GM20000 (cell line): ENCODE results near the gene GNPAT.

Experiments used
- DNase-seq: peaks from one replicate; pipeline ENCODE4 v3.0.0; 2012; ENCODE audit warnings: low spot score
- CTCF ChIP-seq: IDR thresholded peaks from 2 replicates; pipeline ENCODE4 v1.5.1; 2012; ENCODE audit warnings: mild to moderate bottlenecking, control low read depth; ENCODE audit errors: extremely low read depth, missing control alignments

Gene GNPAT

DNA sequence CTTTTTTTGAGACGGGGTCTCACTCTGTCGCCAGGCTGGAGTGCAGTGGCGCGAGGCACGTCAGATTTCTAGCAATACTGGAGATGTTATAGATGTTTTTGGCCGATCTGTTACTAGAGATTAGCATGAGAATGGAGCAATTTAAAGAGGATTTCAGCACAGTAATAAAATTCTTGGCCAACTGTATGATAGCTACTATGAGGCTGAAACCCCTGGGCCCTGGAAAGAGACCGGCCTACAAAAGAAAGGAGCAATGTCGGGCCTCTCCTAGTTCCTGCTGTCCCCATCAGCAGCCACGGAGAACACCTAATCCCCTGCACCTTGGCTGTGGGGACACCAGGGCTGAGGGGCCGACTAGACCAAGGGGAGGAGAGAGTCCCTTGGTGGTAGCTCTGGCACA is 9.5 kb upstream of the GNPAT start:
- TF ChIP-seq CTCF, result no peak
- DNase-seq, result no peak

GRCh38 chr1:231232870-231233734 is 7.9 kb upstream of the GNPAT start:
- no peak for DNase-seq
- TF ChIP-seq CTCF, result no peak

DNA sequence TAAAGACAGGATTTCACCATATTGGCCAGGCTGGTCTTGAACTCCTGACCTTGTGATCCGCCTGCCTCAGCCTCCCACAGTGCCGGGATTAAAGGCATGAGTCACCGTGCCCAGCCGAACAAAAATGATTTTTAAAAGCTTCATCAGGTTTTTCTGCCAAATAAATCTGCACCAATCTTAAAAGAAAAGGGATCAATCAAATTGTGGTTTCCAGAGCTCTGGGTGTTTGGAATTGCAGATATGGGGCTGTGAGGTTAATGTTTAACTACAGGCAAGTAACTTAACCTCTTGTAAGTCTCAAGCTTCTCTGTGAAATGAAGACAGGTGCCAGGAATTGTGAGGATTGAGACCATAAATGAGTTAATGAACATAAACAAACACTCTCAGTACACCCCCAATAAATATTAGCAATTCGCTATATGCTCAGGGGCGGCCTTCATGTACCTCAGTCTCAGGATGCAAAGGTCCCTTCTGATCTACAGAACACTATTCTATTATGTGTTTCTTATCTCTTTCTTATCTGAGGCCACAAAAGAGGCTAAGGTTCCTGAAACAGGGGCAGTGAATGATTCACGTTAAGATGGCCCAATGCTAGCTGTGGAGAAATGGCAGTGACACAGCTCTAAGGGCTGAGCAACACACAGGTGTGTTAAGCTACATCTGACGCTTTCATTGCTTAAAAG is 7.1 kb upstream of the GNPAT start:
- TF ChIP-seq CTCF, result no peak
- no peak for DNase-seq

DNA sequence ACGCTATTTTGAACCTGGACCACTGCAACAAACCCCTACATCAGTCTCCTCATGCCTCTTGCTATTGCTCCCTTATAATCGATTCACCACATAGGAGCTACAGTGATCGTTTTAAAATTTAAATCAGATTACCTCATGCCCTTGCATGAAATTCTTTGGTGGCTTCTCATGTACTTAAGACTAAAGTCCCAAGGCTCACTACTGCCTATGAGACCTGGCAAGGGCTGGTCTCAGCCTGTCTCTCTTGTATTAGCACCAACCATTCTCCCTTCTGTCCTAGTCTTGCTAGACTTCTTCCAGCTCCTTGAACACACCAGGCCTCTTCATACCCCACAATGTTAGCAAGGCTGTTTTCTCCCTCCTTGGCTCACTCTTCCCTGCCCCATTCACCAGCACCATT is 6.5 kb upstream of the GNPAT start:
- TF ChIP-seq CTCF, result no peak
- DNase-seq, result no peak

GRCh38 chr1:231235526-231236207 is 5.3 kb upstream of the GNPAT start:
- DNase-seq, result no peak
- no peak for TF ChIP-seq CTCF

- no peak for DNase-seq
- TF ChIP-seq CTCF, result no peak
Observed at GRCh38 chr1:231236208-231236591, 4.8 kb upstream of the GNPAT start.

DNA sequence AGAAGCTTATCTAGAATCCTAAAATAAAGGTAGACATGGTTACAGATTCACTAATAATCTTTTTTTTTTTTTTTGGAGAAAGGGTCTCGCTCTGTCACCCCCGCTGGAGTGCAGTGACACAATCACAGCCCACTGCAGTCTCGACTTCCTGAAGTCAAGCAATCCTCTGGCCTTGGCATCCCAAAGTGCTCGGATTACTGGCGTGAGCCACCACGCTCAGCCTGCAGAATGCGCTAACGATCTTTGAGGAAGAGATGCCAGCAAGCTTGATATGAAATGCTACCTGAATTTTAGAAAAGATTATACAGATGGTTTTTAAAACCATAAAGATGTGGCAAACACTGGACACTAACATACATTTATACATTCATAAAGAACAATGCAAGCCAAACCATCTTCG is 4.1 kb upstream of the GNPAT start:
- no peak for DNase-seq
- TF ChIP-seq CTCF, result no peak
